OCI-LY7 (cell line): Measurements from ENCODE around the gene DIS3L. TPM values are rescaled to one million over a fixed set of nuclear protein-coding genes. Genes with fewer than 3 reads are reported as not detected.
"Not testable (repeated sequence)": the region's sequence is repeated elsewhere in the genome, so short reads cannot be mapped to it uniquely, and the experiment has no call there.

ENCODE experiments used
- BruUV-seq: library from RNA; stranded (reverse); fragments of 400-500 nt; replicated peaks from 2 replicates; lab custom pipeline; 2021; lab: Mats Ljungman, UMichigan
- CTCF ChIA-PET: fragments of 300-600 bp; sonication (Branson Sonifier 250); formaldehyde crosslinking; loops from one replicate; lab custom pipeline; 2022; ENCODE audit warnings: antibody characterized with exemption; ENCODE audit not compliant: unreplicated experiment; lab: Charles Lee
- POLR2A ChIA-PET: fragments of 300-600 bp; sonication (Branson Sonifier 250); formaldehyde crosslinking; loops from one replicate; lab custom pipeline; 2022; ENCODE audit warnings: antibody characterized with exemption; lab: Charles Lee
- DNase-seq: peaks from one replicate; pipeline ENCODE4 v3.0.0-alpha.2; 2015; ENCODE audit warnings: low spot score
- H2AFZ ChIP-seq: fragments of 200-600 bp; sonication (generic), shearing (Covaris generic); 2 replicates; pipeline ENCODE4 v1.6.1; 2014; ENCODE audit warnings: mild to moderate bottlenecking, antibody characterized with exemption, low read length, moderate library complexity
- H3K27ac ChIP-seq: fragments of 200-600 bp; sonication (generic); 2 replicates; pipeline ENCODE4 v1.5.1; 2014; ENCODE audit warnings: mixed run types, low read depth, mild to moderate bottlenecking, moderate library complexity, low read length, inconsistent platforms; ENCODE audit not compliant: poor library complexity, severe bottlenecking
- H3K36me3 ChIP-seq: fragments of 200-600 bp; sonication (generic); 2 replicates; pipeline ENCODE4 v1.6.1; 2014; ENCODE audit warnings: mild to moderate bottlenecking, antibody characterized with exemption, low read length, moderate library complexity, mixed read lengths; ENCODE audit not compliant: insufficient read depth
- H3K4me1 ChIP-seq: fragments of 200-600 bp; sonication (generic); 2 replicates; pipeline ENCODE4 v1.5.1; 2014; ENCODE audit warnings: mild to moderate bottlenecking, low read length; ENCODE audit not compliant: insufficient read depth, poor library complexity, severe bottlenecking
- H3K4me2 ChIP-seq: fragments of 200-600 bp; sonication (generic); 2 replicates; pipeline ENCODE4 v1.6.1; 2014; ENCODE audit warnings: mild to moderate bottlenecking, low read length
- H3K4me3 ChIP-seq: fragments of 200-600 bp; sonication (generic); 2 replicates; pipeline ENCODE4 v1.5.1; 2014; ENCODE audit warnings: mild to moderate bottlenecking, low read depth, low read length; ENCODE audit not compliant: poor library complexity, severe bottlenecking
- H3K79me2 ChIP-seq: fragments of 200-600 bp; sonication (generic); 2 replicates; pipeline ENCODE4 v1.6.1; 2016; ENCODE audit warnings: low read depth, mild to moderate bottlenecking, low read length, moderate library complexity, mixed read lengths; ENCODE audit not compliant: insufficient read depth
- H3K9me2 ChIP-seq: fragments of 200-600 bp; sonication (generic); 2 replicates; pipeline ENCODE4 v1.6.1; 2016; ENCODE audit warnings: mild to moderate bottlenecking, low read length, mixed read lengths; ENCODE audit not compliant: insufficient read depth
- H3K9me3 ChIP-seq: fragments of 200-600 bp; sonication (generic); 2 replicates; pipeline ENCODE4 v1.6.1; 2014; ENCODE audit warnings: mild to moderate bottlenecking, mixed run types, low read length, mixed read lengths
- H4K20me1 ChIP-seq: fragments of 200-600 bp; sonication (generic); 2 replicates; pipeline ENCODE4 v1.6.1; 2014; ENCODE audit warnings: mild to moderate bottlenecking, antibody characterized with exemption, low read length, moderate library complexity, mixed read lengths; ENCODE audit not compliant: insufficient read depth
- EZH2phosphoT487 ChIP-seq: fragments of 200-600 bp; sonication (generic); IDR thresholded peaks from 2 replicates; pipeline ENCODE4 v1.6.1; 2018; ENCODE audit warnings: low read depth, borderline replicate concordance, mild to moderate bottlenecking, mixed run types, antibody characterized with exemption, low read length, moderate library complexity, mixed read lengths
- intact Hi-C: fragments of 100-400 bp; cut with micrococcal nuclease; formaldehyde crosslinking; loops from one replicate; pipeline ENCODE4 v1.10.0; 2022; ENCODE audit not compliant: unreplicated experiment
- small RNA-seq: library from RNA; depleted of rRNA; stranded (forward); fragments of <200 nt; gene quantifications from one replicate; pipeline ENCODE3, GENCODE V24; 2014
- total RNA-seq, 2 experiments: library from RNA; depleted of rRNA in 1 of 2; stranded (reverse); fragments of >200 nt in 1 of 2; shearing (Covaris generic) in 1 of 2; gene quantifications; 2 replicates each; pipeline ENCODE4 v1.2.3, GENCODE V29; 2014 to 2022
- TF ChIP-seq, protein P1 (sequence below): fragments of 200-600 bp; sonication (generic); conservative IDR thresholded peaks from 2 replicates; pipeline ENCODE4 v1.5.1; 2014; ENCODE audit warnings: mild to moderate bottlenecking, antibody characterized with exemption, low read length, moderate library complexity, mixed read lengths

DIS3L gene
- total RNA-seq, 2 experiments from 2014 or later: 33.9 to 67.6 TPM

DNA sequence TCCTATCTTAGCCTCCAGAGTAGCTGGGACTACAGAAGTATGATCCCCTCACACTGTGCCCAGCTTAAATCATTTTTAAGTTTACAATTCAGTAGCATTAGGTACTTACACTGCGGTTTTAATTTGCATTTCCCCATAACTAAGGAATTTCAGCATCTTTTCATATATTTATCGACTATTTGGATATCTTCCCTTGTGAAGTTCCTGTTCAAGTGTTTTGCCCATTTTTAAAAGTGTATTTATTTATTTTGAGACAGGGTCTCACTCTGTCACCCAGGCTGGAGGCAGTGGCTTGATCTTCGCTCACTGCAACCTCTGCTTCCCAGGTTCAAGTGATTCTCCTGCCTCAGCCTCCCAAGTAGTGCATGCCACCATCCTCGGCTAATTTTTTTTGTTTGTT lies 80.8 kb downstream of the DIS3L start:
- Histone ChIP-seq H3K9me2 (no peaks in the 10 kb centered on the region), H2AFZ (no peak overlapping the region), H3K4me2 (no peak overlapping the region), H3K4me3 (no peak overlapping the region), H3K4me1 (peaks cover 21% of the 10 kb centered on the region), H3K9me3 (no peaks in the 10 kb centered on the region), H3K27ac (no peak overlapping the region), H3K79me2 (no peaks in the 10 kb centered on the region), H3K36me3 (no peaks in the 10 kb centered on the region), H4K20me1 (no peaks in the 10 kb centered on the region)
- no peak for DNase-seq
- intact Hi-C loops: loop anchor here (5.0 kb wide), 1 partner anchor 123 kb away; the partner anchor contains the start of gene SNAPC5
- TF ChIP-seq, protein P1, sequence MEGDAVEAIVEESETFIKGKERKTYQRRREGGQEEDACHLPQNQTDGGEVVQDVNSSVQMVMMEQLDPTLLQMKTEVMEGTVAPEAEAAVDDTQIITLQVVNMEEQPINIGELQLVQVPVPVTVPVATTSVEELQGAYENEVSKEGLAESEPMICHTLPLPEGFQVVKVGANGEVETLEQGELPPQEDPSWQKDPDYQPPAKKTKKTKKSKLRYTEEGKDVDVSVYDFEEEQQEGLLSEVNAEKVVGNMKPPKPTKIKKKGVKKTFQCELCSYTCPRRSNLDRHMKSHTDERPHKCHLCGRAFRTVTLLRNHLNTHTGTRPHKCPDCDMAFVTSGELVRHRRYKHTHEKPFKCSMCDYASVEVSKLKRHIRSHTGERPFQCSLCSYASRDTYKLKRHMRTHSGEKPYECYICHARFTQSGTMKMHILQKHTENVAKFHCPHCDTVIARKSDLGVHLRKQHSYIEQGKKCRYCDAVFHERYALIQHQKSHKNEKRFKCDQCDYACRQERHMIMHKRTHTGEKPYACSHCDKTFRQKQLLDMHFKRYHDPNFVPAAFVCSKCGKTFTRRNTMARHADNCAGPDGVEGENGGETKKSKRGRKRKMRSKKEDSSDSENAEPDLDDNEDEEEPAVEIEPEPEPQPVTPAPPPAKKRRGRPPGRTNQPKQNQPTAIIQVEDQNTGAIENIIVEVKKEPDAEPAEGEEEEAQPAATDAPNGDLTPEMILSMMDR: no peak
- TF ChIP-seq EZH2phosphoT487: no peak
- BruUV-seq: no TSS peak
- POLR2A ChIA-PET: interaction anchor here (0.6 to 1.0 kb wide), 3 partner anchors 12 to 1736 kb away, joined by 3 to 7 read pairs (median 3); partner anchors contain the start of gene MAP2K1
- CTCF ChIA-PET: no interaction called here

DNA sequence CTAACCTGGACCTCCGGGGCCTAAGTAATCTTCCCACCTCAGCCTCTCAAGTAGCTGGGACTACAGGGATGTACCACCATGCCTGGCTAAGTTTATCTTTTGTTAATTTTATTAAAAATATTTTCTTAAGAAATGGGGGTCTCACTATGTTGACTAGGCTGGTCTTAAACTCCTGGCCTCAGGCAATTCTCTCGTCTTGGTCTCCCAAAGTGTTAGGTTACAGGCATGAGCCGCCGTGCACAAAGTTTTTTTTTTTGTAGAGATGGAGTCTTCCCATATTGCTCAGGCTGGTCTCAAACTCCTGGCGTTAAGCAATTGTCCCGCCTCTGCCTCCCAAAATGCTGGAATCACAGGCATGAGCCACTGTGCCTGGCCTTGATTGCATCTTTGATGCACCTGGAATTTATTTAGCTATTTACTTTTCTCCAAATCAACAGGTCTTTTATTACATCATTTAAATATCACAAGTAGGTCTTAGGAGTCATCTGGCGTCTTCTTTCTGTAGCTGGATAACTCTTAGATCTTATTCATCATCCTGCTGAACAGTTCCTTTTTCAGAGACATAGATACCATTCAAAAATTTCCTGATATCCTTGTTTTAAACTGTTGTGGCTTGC lies 85.6 kb downstream of the DIS3L start:
- POLR2A ChIA-PET: no interaction called here
- CTCF ChIA-PET: no interaction called here
- no peak for DNase-seq
- Histone ChIP-seq H3K36me3 (no peaks in the 10 kb centered on the region), H3K79me2 (no peaks in the 10 kb centered on the region), H3K9me3 (no peaks in the 10 kb centered on the region), H3K9me2 (no peaks in the 10 kb centered on the region), H4K20me1 (no peaks in the 10 kb centered on the region), H3K4me3 (no peak overlapping the region), H2AFZ (no peak overlapping the region), H3K4me1 (no peaks in the 10 kb centered on the region), H3K4me2 (no peak overlapping the region), H3K27ac (no peak overlapping the region)
- TF ChIP-seq, protein P1: no peak
- TF ChIP-seq EZH2phosphoT487: no peak
- no TSS peak for BruUV-seq
- intact Hi-C loops: no loop called here

DNA sequence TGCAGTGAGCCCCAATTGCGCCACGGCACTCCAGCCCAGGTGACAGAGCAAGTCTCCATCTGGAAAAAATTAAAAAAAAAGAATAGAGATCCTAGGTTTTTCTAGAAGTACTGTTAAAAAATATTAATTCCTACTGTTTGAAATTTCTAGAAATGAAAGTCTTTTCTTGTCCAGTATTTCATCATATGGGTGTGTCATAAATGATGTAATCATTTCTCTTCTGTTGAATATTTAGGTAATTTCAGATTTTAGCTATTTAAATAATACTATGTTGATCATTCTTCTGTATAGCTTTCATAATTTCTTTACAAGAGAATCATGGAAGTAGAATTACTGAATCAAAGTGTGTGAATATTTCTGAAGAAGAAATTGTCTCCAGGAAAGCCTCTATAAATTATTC lies 88.0 kb downstream of the DIS3L start:
- peaks cover 12% of the 10 kb centered on the region for H3K4me1 ChIP-seq
- intact Hi-C loops, H3K36me3 ChIP-seq, H2AFZ ChIP-seq, H3K79me2 ChIP-seq, BruUV-seq, CTCF ChIA-PET, H3K9me2 ChIP-seq, H3K4me2 ChIP-seq, H3K27ac ChIP-seq, H3K9me3 ChIP-seq, H3K4me3 ChIP-seq, H4K20me1 ChIP-seq, DNase-seq: not testable (repeated sequence)
- POLR2A ChIA-PET: interaction anchor here (0.6 kb wide), 1 partner anchor 103 kb away, joined by 8 read pairs; no protein-coding TSS in a partner anchor

Small RNAs within 50 kb of the gene (small RNA-seq; reads per million reads assigned to genes)
- gene RF00019 (not detected), gene SCARNA14 (9.6 reads per million, percentile 95 among the genes with 10 or more reads in this experiment)

Other genes starting within 250 kb of the DIS3L start
- 3.3 and 3.5 TPM in 2 replicates for gene MEGF11, start 39.8 kb upstream of the DIS3L start, total RNA-seq (2014; rRNA removed; shearing (Covaris generic))
- 6.8 and 9.1 TPM in 2 replicates for gene MEGF11, start 39.8 kb upstream of the DIS3L start, total RNA-seq (2022)
- gene TIPIN, start 63.1 kb downstream of the DIS3L start, total RNA-seq (2014; rRNA removed; shearing (Covaris generic)): 26.0 and 28.6 TPM in 2 replicates
- gene TIPIN, start 63.1 kb downstream of the DIS3L start, total RNA-seq (2022): 34.9 and 38.1 TPM in 2 replicates
- 37.2 and 43.9 TPM in 2 replicates for gene MAP2K1, start 93.3 kb downstream of the DIS3L start, total RNA-seq (2014; rRNA removed; shearing (Covaris generic))
- gene MAP2K1, start 93.3 kb downstream of the DIS3L start, total RNA-seq (2022): 82.6 and 95.8 TPM in 2 replicates
- 30.7 and 32.6 TPM in 2 replicates for gene SNAPC5, start 204.2 kb downstream of the DIS3L start, total RNA-seq (2014; rRNA removed; shearing (Covaris generic))
- gene SNAPC5, start 204.2 kb downstream of the DIS3L start, total RNA-seq (2022): 25.7 and 26.5 TPM in 2 replicates
- 5,185 and 5,381 TPM in 2 replicates for gene RPL4, start 211.3 kb downstream of the DIS3L start, total RNA-seq (2014; rRNA removed; shearing (Covaris generic))
- gene RPL4, start 211.3 kb downstream of the DIS3L start, total RNA-seq (2022): 4,316 and 4,489 TPM in 2 replicates
- gene ZWILCH, start 211.8 kb downstream of the DIS3L start, total RNA-seq (2014; rRNA removed; shearing (Covaris generic)): 36.9 and 37.4 TPM in 2 replicates
- 49.0 and 50.2 TPM in 2 replicates for gene ZWILCH, start 211.8 kb downstream of the DIS3L start, total RNA-seq (2022)